ENCODE data around the gene ALG9. TPM values are rescaled to one million over a fixed set of nuclear protein-coding genes. Genes with fewer than 3 reads are reported as not detected.

The ALG9 gene
- total and polyA plus RNA-seq, 10 of the 15 experiments (the other 5 are each of a cell fraction or from before 2014, with no cell fraction given): 10.8 to 41.6 (median 25.5) TPM

DNA sequence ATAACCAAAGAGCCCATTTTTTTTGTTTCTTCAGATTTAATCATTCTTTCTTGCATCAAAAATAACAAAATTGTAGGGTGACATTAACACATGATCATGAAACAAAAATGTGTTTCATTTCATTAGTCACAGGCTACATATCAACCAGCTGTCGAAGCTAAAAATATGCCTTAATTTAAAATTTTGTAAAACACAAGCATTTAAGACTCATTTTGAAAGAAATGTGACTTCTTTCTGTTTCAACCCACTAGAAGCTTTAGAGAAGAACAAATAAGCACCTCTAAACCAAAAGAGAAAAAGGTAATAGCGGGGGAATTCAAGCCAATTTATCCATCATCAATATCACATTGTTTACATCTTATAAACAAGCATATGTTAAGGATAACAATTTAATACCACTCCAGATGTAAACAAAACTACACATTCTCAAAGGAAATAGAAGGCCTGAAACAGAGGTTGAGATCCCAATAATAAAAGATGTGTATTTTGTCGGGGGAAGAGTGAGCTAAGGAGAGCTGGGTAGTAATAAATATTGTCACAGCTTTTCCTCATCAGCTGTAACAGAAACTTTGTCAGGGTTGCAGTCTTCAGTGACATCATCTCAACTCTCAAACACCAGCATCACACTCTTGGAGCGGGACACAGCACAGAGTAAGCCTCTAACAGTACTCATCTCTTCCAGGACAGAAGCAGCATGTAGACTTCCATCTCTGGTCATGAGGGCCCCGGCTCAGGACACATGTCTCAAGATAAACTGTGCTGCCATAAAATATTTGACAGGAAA, 42.0 kb downstream of the ALG9 start (continued):
- TF ChIP-seq, protein P1, sequence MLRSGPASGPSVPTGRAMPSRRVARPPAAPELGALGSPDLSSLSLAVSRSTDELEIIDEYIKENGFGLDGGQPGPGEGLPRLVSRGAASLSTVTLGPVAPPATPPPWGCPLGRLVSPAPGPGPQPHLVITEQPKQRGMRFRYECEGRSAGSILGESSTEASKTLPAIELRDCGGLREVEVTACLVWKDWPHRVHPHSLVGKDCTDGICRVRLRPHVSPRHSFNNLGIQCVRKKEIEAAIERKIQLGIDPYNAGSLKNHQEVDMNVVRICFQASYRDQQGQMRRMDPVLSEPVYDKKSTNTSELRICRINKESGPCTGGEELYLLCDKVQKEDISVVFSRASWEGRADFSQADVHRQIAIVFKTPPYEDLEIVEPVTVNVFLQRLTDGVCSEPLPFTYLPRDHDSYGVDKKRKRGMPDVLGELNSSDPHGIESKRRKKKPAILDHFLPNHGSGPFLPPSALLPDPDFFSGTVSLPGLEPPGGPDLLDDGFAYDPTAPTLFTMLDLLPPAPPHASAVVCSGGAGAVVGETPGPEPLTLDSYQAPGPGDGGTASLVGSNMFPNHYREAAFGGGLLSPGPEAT (IDR thresholded peaks at IDR 0.05; ENCODE audit: low read depth): peak; percentile 87
- no peak for TF ChIP-seq ATF3 (IDR thresholded peaks at IDR 0.05; ENCODE audit: borderline replicate concordance, extremely low read depth, low read depth, low read length)
- no peak for TF ChIP-seq HDAC6 (IDR thresholded peaks at IDR 0.05; ENCODE audit: unreplicated experiment)
- TF ChIP-seq CTCF (IDR thresholded peaks at IDR 0.05 in 2 of 3, conservative IDR thresholded peaks at IDR 0.05 in 1 of 3; ENCODE audit: control insufficient read depth in 2 of 3, extremely low read depth in 1 of 3, insufficient read depth in 1 of 3, low read depth in 3 of 3, low read length in 3 of 3): no peak
- no peak for TF ChIP-seq SMAD1 (IDR thresholded peaks at IDR 0.05; ENCODE audit: low read depth, partially characterized antibody)
- TF ChIP-seq ZBTB33 (IDR thresholded peaks at IDR 0.05): no peak
- TF ChIP-seq EP300 (IDR thresholded peaks at IDR 0.05; ENCODE audit: borderline replicate concordance in 1 of 2, control insufficient read depth in 1 of 2, low read depth in 2 of 2, low read length in 2 of 2): peak; percentile 53 to 88; a peak in 2 of 4 replicates
- TF ChIP-seq CREB1 (IDR thresholded peaks at IDR 0.05; ENCODE audit: low read depth): peak; percentile 59; the same call in 1 of the 2 replicates
- TF ChIP-seq IRF4 (IDR thresholded peaks at IDR 0.05; ENCODE audit: low read depth, low read length): 0 out of 2 replicates have a peak, but pooled peaks have one; percentile 33
- TF ChIP-seq MEF2B (IDR thresholded peaks at IDR 0.05; ENCODE audit: partially characterized antibody, poor library complexity, severe bottlenecking): peak; percentile 87
- no peak for TF ChIP-seq NFYA (IDR thresholded peaks at IDR 0.05; ENCODE audit: borderline replicate concordance, low read depth, low read length)
- 0 out of 2 replicates have a peak, but pooled peaks have one; percentile 33 for TF ChIP-seq RAD51 (IDR thresholded peaks at IDR 0.05)
- no peak for TF ChIP-seq ZNF217 (IDR thresholded peaks at IDR 0.05)
- TF ChIP-seq, protein P2, sequence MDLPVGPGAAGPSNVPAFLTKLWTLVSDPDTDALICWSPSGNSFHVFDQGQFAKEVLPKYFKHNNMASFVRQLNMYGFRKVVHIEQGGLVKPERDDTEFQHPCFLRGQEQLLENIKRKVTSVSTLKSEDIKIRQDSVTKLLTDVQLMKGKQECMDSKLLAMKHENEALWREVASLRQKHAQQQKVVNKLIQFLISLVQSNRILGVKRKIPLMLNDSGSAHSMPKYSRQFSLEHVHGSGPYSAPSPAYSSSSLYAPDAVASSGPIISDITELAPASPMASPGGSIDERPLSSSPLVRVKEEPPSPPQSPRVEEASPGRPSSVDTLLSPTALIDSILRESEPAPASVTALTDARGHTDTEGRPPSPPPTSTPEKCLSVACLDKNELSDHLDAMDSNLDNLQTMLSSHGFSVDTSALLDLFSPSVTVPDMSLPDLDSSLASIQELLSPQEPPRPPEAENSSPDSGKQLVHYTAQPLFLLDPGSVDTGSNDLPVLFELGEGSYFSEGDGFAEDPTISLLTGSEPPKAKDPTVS (IDR thresholded peaks at IDR 0.05; ENCODE audit: low read depth, low read length): no peak
- no peak for TF ChIP-seq EZH2 (IDR thresholded peaks at IDR 0.05; ENCODE audit: borderline replicate concordance, control insufficient read depth, low read depth, low read length)
- TF ChIP-seq SRF (IDR thresholded peaks at IDR 0.05; ENCODE audit: low read depth in 2 of 2, low read length in 2 of 2): no peak
- no peak for TF ChIP-seq KLF5 (IDR thresholded peaks at IDR 0.05; ENCODE audit: partially characterized antibody)
- TF ChIP-seq MYC (IDR thresholded peaks at IDR 0.05; ENCODE audit: insufficient read depth, insufficient read length, insufficient replicate concordance, low read length, severe bottlenecking): no peak
- no peak for TF ChIP-seq TARDBP (IDR thresholded peaks at IDR 0.05; ENCODE audit: borderline replicate concordance)
- TF ChIP-seq ZZZ3 (IDR thresholded peaks at IDR 0.05; ENCODE audit: control insufficient read depth, insufficient read length, low read depth): no peak
- peak; percentile 33; the same call in 1 of the 2 replicates for TF ChIP-seq NBN (IDR thresholded peaks at IDR 0.05)

Data from GM12878 (cell line).